Astrocyte (in vitro differentiated cells and primary cell): Measurements from ENCODE around the gene TNFRSF4. TPM values are rescaled to one million over a fixed set of nuclear protein-coding genes. Genes with fewer than 3 reads are reported as not detected.
A peak's percentile ranks its signal among the peaks of the same experiment; 100 is the strongest.

ENCODE experiments used
- DNase-seq: peaks from one replicate; pipeline ENCODE4 v3.0.0-alpha.2; 2010; ENCODE audit warnings: low read depth
- FAIRE-seq: peaks from 2 replicates; lab custom pipeline; 2011; peaks lifted over from hg19 to GRCh38; lab: Jason Lieb, UNC
- H2AFZ ChIP-seq: 2 replicates; pipeline ENCODE4 v1.6.0; 2012; ENCODE audit warnings: low read depth, low read length, inconsistent platforms
- H3K27ac ChIP-seq: 2 replicates; pipeline ENCODE4 v1.5.1; 2011; ENCODE audit warnings: low read depth, low read length, inconsistent platforms
- H3K27me3 ChIP-seq: 2 replicates; pipeline ENCODE4 v1.6.0; 2011; ENCODE audit warnings: low read length, inconsistent platforms; ENCODE audit not compliant: insufficient read depth
- H3K36me3 ChIP-seq: 2 replicates; pipeline ENCODE4 v1.5.1; 2011; ENCODE audit warnings: low read length, inconsistent platforms; ENCODE audit not compliant: insufficient read depth
- H3K4me1 ChIP-seq: 2 replicates; pipeline ENCODE4 v1.5.1; 2011; ENCODE audit warnings: low read length, inconsistent platforms; ENCODE audit not compliant: insufficient read depth
- H3K4me2 ChIP-seq: 2 replicates; pipeline ENCODE4 v1.6.0; 2012; ENCODE audit warnings: low read length, inconsistent platforms
- H3K4me3 ChIP-seq: 2 replicates; pipeline ENCODE4 v1.5.1; 2011; ENCODE audit warnings: low read depth, mild to moderate bottlenecking, low read length, inconsistent platforms; ENCODE audit not compliant: insufficient read depth
- H3K79me2 ChIP-seq: 2 replicates; pipeline ENCODE4 v1.6.0; 2012; ENCODE audit warnings: mild to moderate bottlenecking, low read length, inconsistent platforms; ENCODE audit not compliant: insufficient read depth
- H3K9ac ChIP-seq: 2 replicates; pipeline ENCODE4 v1.6.0; 2012; ENCODE audit warnings: mild to moderate bottlenecking, low read length, inconsistent platforms
- H3K9me3 ChIP-seq: 2 replicates; pipeline ENCODE4 v1.5.1; 2012; ENCODE audit warnings: low read depth, mild to moderate bottlenecking, low read length, inconsistent platforms; ENCODE audit not compliant: insufficient read depth
- H4K20me1 ChIP-seq: 2 replicates; pipeline ENCODE4 v1.6.0; 2012; ENCODE audit warnings: low read length, inconsistent platforms; ENCODE audit not compliant: insufficient read depth
- H3K27ac Mint-ChIP-seq: one replicate; pipeline ENCODE4 v1.8.0; 2021; ENCODE audit warnings: mild to moderate bottlenecking, mixed read lengths; ENCODE audit not compliant: unreplicated experiment
- H3K27me3 Mint-ChIP-seq: one replicate; pipeline ENCODE4 v1.8.0; 2021; ENCODE audit warnings: low read depth, mixed read lengths; ENCODE audit not compliant: unreplicated experiment
- H3K36me3 Mint-ChIP-seq: one replicate; pipeline ENCODE4 v1.8.0; 2021; ENCODE audit warnings: low read depth, mixed read lengths; ENCODE audit not compliant: unreplicated experiment
- H3K4me1 Mint-ChIP-seq: one replicate; pipeline ENCODE4 v1.8.0; 2021; ENCODE audit warnings: low read depth, mixed read lengths; ENCODE audit not compliant: unreplicated experiment
- H3K4me3 Mint-ChIP-seq: one replicate; pipeline ENCODE4 v1.8.0; 2021; ENCODE audit warnings: mild to moderate bottlenecking, moderate library complexity, mixed read lengths; ENCODE audit not compliant: unreplicated experiment
- H3K9me3 Mint-ChIP-seq: one replicate; pipeline ENCODE4 v1.8.0; 2021; ENCODE audit warnings: mild to moderate bottlenecking, mixed read lengths; ENCODE audit not compliant: unreplicated experiment
- CTCF ChIP-seq: IDR thresholded peaks from 2 replicates; pipeline ENCODE4 v1.5.1; 2011; ENCODE audit warnings: low read depth, mild to moderate bottlenecking, inconsistent platforms, low read length, moderate library complexity; ENCODE audit not compliant: insufficient read depth
- EZH2 ChIP-seq: IDR thresholded peaks from 2 replicates; pipeline ENCODE4 v1.6.1; 2012; ENCODE audit warnings: mild to moderate bottlenecking, low read length, inconsistent platforms; ENCODE audit not compliant: insufficient read depth
- total RNA-seq: library from RNA; stranded (reverse); gene quantifications from 2 replicates; pipeline ENCODE4 v1.2.1, GENCODE V29; 2021

The TNFRSF4 gene
- total RNA-seq, 1 donor from 2014 or later: 0.41 TPM

- H3K4me1 ChIP-seq: no peaks in the 10 kb centered on the region
- H3K79me2 ChIP-seq: no peaks in the 10 kb centered on the region
- no peak overlapping the region for H3K27ac ChIP-seq
- Mint-ChIP-seq H3K9me3 (no peaks in the 10 kb centered on the region), H3K27ac (no peak overlapping the region), H3K27me3 (peaks cover 32% of the 10 kb centered on the region), H3K4me1 (no peaks in the 10 kb centered on the region), H3K4me3 (no peak overlapping the region), H3K36me3 (no peaks in the 10 kb centered on the region)
- no peak overlapping the region for H3K4me3 ChIP-seq
- no peaks in the 10 kb centered on the region for H3K36me3 ChIP-seq
- no peak for TF ChIP-seq CTCF
- TF ChIP-seq EZH2: no peak
- no peak overlapping the region for H2AFZ ChIP-seq
- no peak for FAIRE-seq
- H4K20me1 ChIP-seq: no peaks in the 10 kb centered on the region
- no peak overlapping the region for H3K4me2 ChIP-seq
- H3K9me3 ChIP-seq: no peaks in the 10 kb centered on the region
- H3K27me3 ChIP-seq: peaks cover 35% of the 10 kb centered on the region
- H3K9ac ChIP-seq: no peak overlapping the region
- no peak for DNase-seq
Measured at GRCh38 chr1:1175221-1176062, 38.5 kb downstream of the TNFRSF4 start.

- H2AFZ ChIP-seq: no peak within 1 kb of the TSS
- no peaks in the 10 kb centered on the region for H3K4me1 ChIP-seq
- peaks cover 4% of the 10 kb centered on the region for H3K4me1 Mint-ChIP-seq
- H3K9me3 ChIP-seq: no peaks in the 10 kb centered on the region
- H3K79me2 ChIP-seq: no peaks in the 10 kb centered on the region
- no peak within 1 kb of the TSS for H3K4me2 ChIP-seq
- H3K36me3 Mint-ChIP-seq: no peaks in the 10 kb centered on the region
- H3K9ac ChIP-seq: no peak within 1 kb of the TSS
- no peak within 1 kb of the TSS for H3K4me3 ChIP-seq
- DNase-seq: no peak
- no peaks in the 10 kb centered on the region for H4K20me1 ChIP-seq
- H3K27ac Mint-ChIP-seq: no peak within 1 kb of the TSS
- H3K27me3 ChIP-seq: peaks cover 35% of the 10 kb centered on the region
- H3K27ac ChIP-seq: no peak within 1 kb of the TSS
- FAIRE-seq: no peak
- H3K36me3 ChIP-seq: no peaks in the 10 kb centered on the region
- no peaks in the 10 kb centered on the region for H3K9me3 Mint-ChIP-seq
- no peak within 1 kb of the TSS for H3K4me3 Mint-ChIP-seq
- TF ChIP-seq EZH2: peak; percentile 52
- no peak for TF ChIP-seq CTCF
- peaks cover 35% of the 10 kb centered on the region for H3K27me3 Mint-ChIP-seq
Measured at GRCh38 chr1:1173793-1174415, 40.0 kb downstream of the TNFRSF4 start, which contains the start of gene TTLL10. TSS of gene TTLL10 (plus strand) at chr1:1173880. CDS start at chr1:1179216, 5,336 bp downstream.
